MM.1S (cell line): ENCODE results near the gene DCBLD1.

Source experiments
- DNase-seq: peaks from one replicate; pipeline ENCODE4 v3.0.0-alpha.2; 2015
- H2AFZ ChIP-seq: fragments of 300-600 bp; sonication (generic); 2 replicates; pipeline ENCODE4 v1.6.0; 2016; ENCODE audit warnings: antibody characterized with exemption, low read length
- H3F3A ChIP-seq: fragments of 300-600 bp; sonication (generic); 2 replicates; pipeline ENCODE4 v1.6.1; 2016; ENCODE audit warnings: mild to moderate bottlenecking, antibody characterized with exemption, low read length, moderate library complexity, mixed read lengths; ENCODE audit not compliant: insufficient read depth
- H3K27ac ChIP-seq: fragments of 300-600 bp; sonication (generic); 2 replicates; pipeline ENCODE4 v1.5.1; 2016; ENCODE audit warnings: mild to moderate bottlenecking, low read length
- H3K27me3 ChIP-seq: fragments of 300-600 bp; sonication (generic); replicated peaks from 2 replicates; pipeline ENCODE4 v1.6.0; 2016; ENCODE audit warnings: low read length; ENCODE audit not compliant: insufficient read depth
- H3K36me3 ChIP-seq: fragments of 300-600 bp; sonication (generic); replicated peaks from 2 replicates; pipeline ENCODE4 v1.6.1; 2016; ENCODE audit warnings: mild to moderate bottlenecking, low read length, mixed read lengths; ENCODE audit not compliant: insufficient read depth
- H3K4me1 ChIP-seq: fragments of 300-600 bp; sonication (generic); 2 replicates; pipeline ENCODE4 v1.6.1; 2016; ENCODE audit warnings: low read length, mixed read lengths
- H3K4me2 ChIP-seq: fragments of 300-600 bp; sonication (generic); 2 replicates; pipeline ENCODE4 v1.6.0; 2016; ENCODE audit warnings: low read depth, low read length
- H3K4me3 ChIP-seq: fragments of 300-600 bp; sonication (generic); 2 replicates; pipeline ENCODE4 v1.5.1; 2016; ENCODE audit warnings: low read length, mixed read lengths
- H3K79me2 ChIP-seq: fragments of 300-600 bp; sonication (generic); 2 replicates; pipeline ENCODE4 v1.6.1; 2016; ENCODE audit warnings: mixed run types, low read length, mixed read lengths
- H3K9ac ChIP-seq: fragments of 300-600 bp; sonication (generic); 2 replicates; pipeline ENCODE4 v1.6.1; 2016; ENCODE audit warnings: low read length, mixed read lengths
- H3K9me2 ChIP-seq: fragments of 300-600 bp; sonication (generic); replicated peaks from 2 replicates; pipeline ENCODE4 v1.6.1; 2016; ENCODE audit warnings: mild to moderate bottlenecking, low read length, mixed read lengths; ENCODE audit not compliant: insufficient read depth
- H3K9me3 ChIP-seq: fragments of 300-600 bp; sonication (generic); replicated peaks from 2 replicates; pipeline ENCODE4 v1.6.1; 2016; ENCODE audit warnings: mild to moderate bottlenecking, low read length, mixed read lengths; ENCODE audit not compliant: insufficient read depth
- H4K20me1 ChIP-seq: fragments of 300-600 bp; sonication (generic); 2 replicates; pipeline ENCODE4 v1.6.1; 2016; ENCODE audit warnings: mild to moderate bottlenecking, low read length, moderate library complexity, mixed read lengths; ENCODE audit not compliant: insufficient read depth
- EZH2 ChIP-seq: fragments of 300-600 bp; sonication (generic); optimal IDR thresholded peaks from 2 replicates; pipeline ENCODE3; 2017; ENCODE audit warnings: low read depth, mild to moderate bottlenecking, antibody characterized with exemption, low read length, mixed read lengths
- EZH2phosphoT487 ChIP-seq: fragments of 300-600 bp; sonication (generic); IDR thresholded peaks from 2 replicates; pipeline ENCODE4 v1.6.1; 2018; ENCODE audit warnings: antibody characterized with exemption, low read length
- TF ChIP-seq, protein P1 (sequence below): fragments of 300-600 bp; sonication (generic); IDR thresholded peaks from 2 replicates; pipeline ENCODE4 v1.5.1; 2016; ENCODE audit warnings: antibody characterized with exemption, low read length, mixed read lengths

Gene DCBLD1

GRCh38 chr6:117444600-117444999 is 37.9 kb upstream of the DCBLD1 start:
- DNase-seq, result no peak
- Histone ChIP-seq H3K4me3 (no peak overlapping the region), H2AFZ (no peak overlapping the region), H3K27ac (no peak overlapping the region), H3K79me2 (no peaks in the 10 kb centered on the region), H3K36me3 (no peaks in the 10 kb centered on the region), H3K9me2 (no peaks in the 10 kb centered on the region), H3K4me2 (no peak overlapping the region), H3F3A (no peaks in the 10 kb centered on the region), H3K9ac (no peak overlapping the region), H3K4me1 (no peaks in the 10 kb centered on the region), H3K9me3 (no peaks in the 10 kb centered on the region), H4K20me1 (no peaks in the 10 kb centered on the region), H3K27me3 (no peaks in the 10 kb centered on the region)
- TF ChIP-seq, protein P1, sequence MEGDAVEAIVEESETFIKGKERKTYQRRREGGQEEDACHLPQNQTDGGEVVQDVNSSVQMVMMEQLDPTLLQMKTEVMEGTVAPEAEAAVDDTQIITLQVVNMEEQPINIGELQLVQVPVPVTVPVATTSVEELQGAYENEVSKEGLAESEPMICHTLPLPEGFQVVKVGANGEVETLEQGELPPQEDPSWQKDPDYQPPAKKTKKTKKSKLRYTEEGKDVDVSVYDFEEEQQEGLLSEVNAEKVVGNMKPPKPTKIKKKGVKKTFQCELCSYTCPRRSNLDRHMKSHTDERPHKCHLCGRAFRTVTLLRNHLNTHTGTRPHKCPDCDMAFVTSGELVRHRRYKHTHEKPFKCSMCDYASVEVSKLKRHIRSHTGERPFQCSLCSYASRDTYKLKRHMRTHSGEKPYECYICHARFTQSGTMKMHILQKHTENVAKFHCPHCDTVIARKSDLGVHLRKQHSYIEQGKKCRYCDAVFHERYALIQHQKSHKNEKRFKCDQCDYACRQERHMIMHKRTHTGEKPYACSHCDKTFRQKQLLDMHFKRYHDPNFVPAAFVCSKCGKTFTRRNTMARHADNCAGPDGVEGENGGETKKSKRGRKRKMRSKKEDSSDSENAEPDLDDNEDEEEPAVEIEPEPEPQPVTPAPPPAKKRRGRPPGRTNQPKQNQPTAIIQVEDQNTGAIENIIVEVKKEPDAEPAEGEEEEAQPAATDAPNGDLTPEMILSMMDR, result no peak
- TF ChIP-seq EZH2 (no peak), EZH2phosphoT487 (no peak)

DNA sequence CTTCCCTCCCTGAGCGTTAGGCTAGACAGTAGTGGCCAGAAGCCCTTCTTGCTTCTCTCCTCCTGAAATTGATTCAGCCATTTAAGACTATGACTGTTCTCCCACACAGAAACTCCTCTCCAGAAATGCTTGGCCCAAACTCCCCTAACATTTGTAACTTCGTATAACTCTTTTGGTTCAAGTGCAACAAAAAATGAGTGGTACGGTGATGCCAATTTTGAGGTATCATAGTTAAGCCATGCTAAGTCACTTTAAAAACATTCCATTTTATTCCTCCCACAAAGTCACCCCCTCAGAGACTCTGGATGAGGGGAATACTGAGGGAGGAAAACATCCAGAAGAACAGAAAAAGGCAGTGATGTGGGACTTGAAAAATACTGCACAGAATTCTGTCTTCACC is 35.6 kb upstream of the DCBLD1 start:
- DNase-seq, result no peak
- Histone ChIP-seq H3K4me3 (no peak overlapping the region), H3K9ac (no peak overlapping the region), H3K9me3 (no peaks in the 10 kb centered on the region), H3K9me2 (no peaks in the 10 kb centered on the region), H3K4me1 (no peaks in the 10 kb centered on the region), H3F3A (no peaks in the 10 kb centered on the region), H3K27ac (no peak overlapping the region), H3K4me2 (no peak overlapping the region), H2AFZ (no peak overlapping the region), H4K20me1 (no peaks in the 10 kb centered on the region), H3K27me3 (no peaks in the 10 kb centered on the region), H3K36me3 (no peaks in the 10 kb centered on the region), H3K79me2 (no peaks in the 10 kb centered on the region)
- TF ChIP-seq, protein P1, result no peak

- no peaks in the 10 kb centered on the region; the same call in 1 of the 2 replicates for H3K4me1 ChIP-seq
Measured at GRCh38 chr6:117448011-117448410, 34.5 kb upstream of the DCBLD1 start.

More at GRCh38 chr6:117448011-117448410, 34.5 kb upstream of the DCBLD1 start:
- H3K9ac ChIP-seq, result no peak overlapping the region
- no peaks in the 10 kb centered on the region for H3K27me3 ChIP-seq
- H2AFZ ChIP-seq, result no peak overlapping the region
- H3K9me3 ChIP-seq, result no peaks in the 10 kb centered on the region
- no peak overlapping the region for H3K4me3 ChIP-seq
- H3K79me2 ChIP-seq, result no peaks in the 10 kb centered on the region
- H3K36me3 ChIP-seq, result no peaks in the 10 kb centered on the region
- no peaks in the 10 kb centered on the region for H4K20me1 ChIP-seq
- no peak for DNase-seq
- no peaks in the 10 kb centered on the region for H3K9me2 ChIP-seq
- H3F3A ChIP-seq, result no peaks in the 10 kb centered on the region
- no peak overlapping the region for H3K4me2 ChIP-seq
- H3K27ac ChIP-seq, result no peak overlapping the region
- TF ChIP-seq EZH2 (no peak), EZH2phosphoT487 (no peak)
- TF ChIP-seq, protein P1, result no peak
